HG03520 (cell line): ENCODE data around the gene CAV1.
"Not testable (repeated sequence)": the region's sequence is repeated elsewhere in the genome, so short reads cannot be mapped to it uniquely, and the experiment has no call there.

Experiments used
- ATAC-seq: cut with Tn5 transposase; IDR thresholded peaks from one replicate; pipeline ENCODE4 v1.9.1; 2021; ENCODE audit warnings: mild to moderate bottlenecking, moderate library complexity; ENCODE audit not compliant: unreplicated experiment

The CAV1 gene

GRCh38 chr7:116524609-116525297 is at the start of gene CAV1:
CAV1 (plus strand) TSS chr7:116525036; CDS start chr7:116525063, 27 bp downstream.
- ATAC-seq = no peak

GRCh38 chr7:116477625-116478024 is 47.2 kb upstream of the CAV1 start:
- ATAC-seq = no peak

GRCh38 chr7:116478834-116479233 is 46.0 kb upstream of the CAV1 start:
- no peak for ATAC-seq

GRCh38 chr7:116483271-116483942 is 41.4 kb upstream of the CAV1 start:
- no peak for ATAC-seq

- not testable (repeated sequence) for ATAC-seq
These were observed 40.4 kb upstream of the CAV1 start for GRCh38 chr7:116484389-116484788.

GRCh38 chr7:116487907-116488521 is 36.8 kb upstream of the CAV1 start:
- no peak for ATAC-seq

GRCh38 chr7:116490351-116490750 is 34.5 kb upstream of the CAV1 start:
- no peak for ATAC-seq

- no peak for ATAC-seq
These were observed 32.8 kb upstream of the CAV1 start for GRCh38 chr7:116491887-116492653.

GRCh38 chr7:116492654-116493109 is 32.2 kb upstream of the CAV1 start:
- no peak for ATAC-seq

GRCh38 chr7:116493449-116493848 is 31.4 kb upstream of the CAV1 start:
- no peak for ATAC-seq

- ATAC-seq = no peak
These were observed 30.4 kb upstream of the CAV1 start for GRCh38 chr7:116494472-116494871.

GRCh38 chr7:116495736-116496135 is 29.1 kb upstream of the CAV1 start:
- no peak for ATAC-seq

GRCh38 chr7:116496653-116497052 is 28.2 kb upstream of the CAV1 start:
- ATAC-seq = no peak

- ATAC-seq = no peak
These were observed 27.1 kb upstream of the CAV1 start for GRCh38 chr7:116497708-116498107.

- peak; percentile 58 for ATAC-seq
These were observed 25.4 kb upstream of the CAV1 start, which contains the start of gene CAV2 for GRCh38 chr7:116499168-116500077. CAV2 (plus strand) TSS chr7:116499738; CDS start chr7:116499782, 44 bp downstream.

- no peak for ATAC-seq
These were observed 24.6 kb upstream of the CAV1 start for GRCh38 chr7:116500078-116500853.

- no peak for ATAC-seq
These were observed 23.2 kb upstream of the CAV1 start for GRCh38 chr7:116501425-116502167.

- no peak for ATAC-seq
These were observed 22.4 kb upstream of the CAV1 start for GRCh38 chr7:116502201-116503096.
